ENCODE measurements around the gene IL17B. TPM values are rescaled to one million over a fixed set of nuclear protein-coding genes. Genes with fewer than 3 reads are reported as not detected.

IL17B gene
- total and polyA plus RNA-seq, 2 of the 13 experiments (the other 11 are each of a cell fraction or from before 2014, with no cell fraction given): 0.29 to 2.6 TPM

DNA sequence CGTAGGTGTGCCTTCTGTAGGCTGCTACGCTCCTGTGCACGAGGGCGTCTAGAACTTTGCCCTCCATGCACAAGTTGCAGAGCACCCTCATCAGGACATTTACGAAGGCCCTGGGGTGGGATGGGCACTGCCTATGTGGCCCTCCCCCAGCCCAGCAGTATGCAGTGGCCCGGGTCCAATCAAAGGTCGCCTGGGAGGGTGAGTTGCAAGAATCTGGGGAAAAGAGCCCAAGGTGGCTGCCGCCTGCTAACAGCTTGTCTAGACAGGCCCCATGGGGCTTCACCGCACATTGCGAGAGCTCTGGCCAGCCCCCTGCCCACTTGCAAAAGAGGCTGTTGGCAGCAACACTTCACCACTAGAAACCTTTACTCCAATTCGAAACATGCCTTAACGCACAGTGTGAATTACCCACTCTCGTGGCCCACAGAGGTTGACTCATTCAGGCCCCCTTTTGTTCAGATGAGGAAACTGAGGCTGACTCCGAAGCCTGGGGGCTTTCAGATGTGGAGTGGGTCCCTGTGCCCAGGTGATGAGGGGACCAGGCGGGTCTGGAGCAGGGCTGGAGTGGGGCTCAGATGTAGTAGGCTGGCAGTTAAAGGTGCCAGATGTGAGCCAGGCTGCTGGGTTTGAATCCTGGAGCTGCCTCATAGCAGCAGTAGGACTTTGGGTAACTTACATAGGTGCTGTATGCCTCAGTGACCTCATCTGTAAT lies 31.8 kb upstream of the IL17B start (continued):
- TF ChIP-seq, protein P1, sequence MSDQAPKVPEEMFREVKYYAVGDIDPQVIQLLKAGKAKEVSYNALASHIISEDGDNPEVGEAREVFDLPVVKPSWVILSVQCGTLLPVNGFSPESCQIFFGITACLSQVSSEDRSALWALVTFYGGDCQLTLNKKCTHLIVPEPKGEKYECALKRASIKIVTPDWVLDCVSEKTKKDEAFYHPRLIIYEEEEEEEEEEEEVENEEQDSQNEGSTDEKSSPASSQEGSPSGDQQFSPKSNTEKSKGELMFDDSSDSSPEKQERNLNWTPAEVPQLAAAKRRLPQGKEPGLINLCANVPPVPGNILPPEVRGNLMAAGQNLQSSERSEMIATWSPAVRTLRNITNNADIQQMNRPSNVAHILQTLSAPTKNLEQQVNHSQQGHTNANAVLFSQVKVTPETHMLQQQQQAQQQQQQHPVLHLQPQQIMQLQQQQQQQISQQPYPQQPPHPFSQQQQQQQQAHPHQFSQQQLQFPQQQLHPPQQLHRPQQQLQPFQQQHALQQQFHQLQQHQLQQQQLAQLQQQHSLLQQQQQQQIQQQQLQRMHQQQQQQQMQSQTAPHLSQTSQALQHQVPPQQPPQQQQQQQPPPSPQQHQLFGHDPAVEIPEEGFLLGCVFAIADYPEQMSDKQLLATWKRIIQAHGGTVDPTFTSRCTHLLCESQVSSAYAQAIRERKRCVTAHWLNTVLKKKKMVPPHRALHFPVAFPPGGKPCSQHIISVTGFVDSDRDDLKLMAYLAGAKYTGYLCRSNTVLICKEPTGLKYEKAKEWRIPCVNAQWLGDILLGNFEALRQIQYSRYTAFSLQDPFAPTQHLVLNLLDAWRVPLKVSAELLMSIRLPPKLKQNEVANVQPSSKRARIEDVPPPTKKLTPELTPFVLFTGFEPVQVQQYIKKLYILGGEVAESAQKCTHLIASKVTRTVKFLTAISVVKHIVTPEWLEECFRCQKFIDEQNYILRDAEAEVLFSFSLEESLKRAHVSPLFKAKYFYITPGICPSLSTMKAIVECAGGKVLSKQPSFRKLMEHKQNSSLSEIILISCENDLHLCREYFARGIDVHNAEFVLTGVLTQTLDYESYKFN (CRISPR knock-in tag; conservative IDR thresholded peaks at IDR 0.05): peak; percentile 44; the same call in 1 of the 2 replicates
- no peak for TF ChIP-seq HOXA9 (CRISPR knock-in tag; IDR thresholded peaks at IDR 0.05; ENCODE audit: borderline replicate concordance)
- no peak for TF ChIP-seq ZNF557 (CRISPR knock-in tag; IDR thresholded peaks at IDR 0.05)
- TF ChIP-seq, protein P2, sequence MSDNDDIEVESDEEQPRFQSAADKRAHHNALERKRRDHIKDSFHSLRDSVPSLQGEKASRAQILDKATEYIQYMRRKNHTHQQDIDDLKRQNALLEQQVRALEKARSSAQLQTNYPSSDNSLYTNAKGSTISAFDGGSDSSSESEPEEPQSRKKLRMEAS (IDR thresholded peaks at IDR 0.05): peak; percentile 32; the same call in 1 of the 2 replicates

DNA sequence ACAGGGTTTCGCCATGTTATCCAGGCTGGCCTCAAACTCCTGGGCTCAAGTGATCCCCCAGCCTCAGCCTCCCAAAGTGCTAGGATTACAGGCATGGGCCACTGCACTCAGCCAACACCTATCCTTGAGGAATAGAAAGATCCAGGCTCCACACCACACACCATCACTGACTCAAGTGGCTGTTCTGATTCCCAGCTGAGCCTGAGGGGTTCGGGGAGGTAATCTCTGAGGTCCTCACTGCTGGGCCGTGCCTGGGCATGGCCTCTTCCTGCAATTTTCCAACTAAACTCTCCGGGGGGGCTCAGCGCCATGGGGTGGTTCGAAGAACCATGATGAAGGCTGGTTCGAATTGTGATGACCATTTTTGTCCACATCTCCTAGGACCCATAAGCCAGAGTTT lies 31.0 kb upstream of the IL17B start:
- POLR2A ChIA-PET: interaction anchor here (0.6 kb wide), 1 partner anchor 25 kb away, joined by 3 read pairs; no protein-coding TSS in a partner anchor
- Histone ChIP-seq H3K27me3 (ENCODE audit: control insufficient read depth in 1 of 2, insufficient read depth in 2 of 2, low read length in 2 of 2) (peaks cover 0 to 14% of the 10 kb centered on the region in 2 experiments; a peak in 2 of 5 replicates), H3K4me3 (replicated peaks in 1 of 3; ENCODE audit: insufficient read depth in 1 of 3, low read depth in 2 of 3, low read length in 3 of 3) (no peak overlapping the region), H4K20me1 (ENCODE audit: insufficient read depth, low read length) (no peaks in the 10 kb centered on the region), H3K4me1 (ENCODE audit: insufficient read depth, low read length) (peaks cover 77% of the 10 kb centered on the region), H3K4me2 (ENCODE audit: low read depth, low read length) (peak overlapping the region; percentile 66; the same call in 1 of the 2 replicates), H3K79me2 (ENCODE audit: insufficient read depth, low read length) (no peaks in the 10 kb centered on the region), H2AFZ (ENCODE audit: low read length) (no peak overlapping the region), H3K9me3 (ENCODE audit: low read length) (no peaks in the 10 kb centered on the region), H3K9ac (ENCODE audit: insufficient read depth, low read depth, low read length) (no peak overlapping the region), H3K36me3 (replicated peaks in 1 of 2; ENCODE audit: control insufficient read depth in 1 of 2, insufficient read depth in 2 of 2, low read length in 2 of 2) (no peaks in the 10 kb centered on the region), H3K27ac (ENCODE audit: extremely low read length, insufficient read depth, low read length) (no peak overlapping the region)
- ATAC-seq: no peak
- FAIRE-seq: no peak
- DNase-seq (ENCODE audit: low spot score): no peak
- CTCF ChIA-PET (ENCODE audit: low intra/inter-chr PET ratio, low total read pairs): no interaction called here
- intact Hi-C loops (cut with micrococcal nuclease; ENCODE audit: unreplicated experiment) (no loop called here), in situ Hi-C loops (cut with HindIII; ENCODE audit: extremely low pct_ligation_motif_present, low pct_unique_long_range_greater_than_20kb) (no loop called here)
- WGBS (ENCODE audit: low lambda C conversion rate): 72% methylated on average over 6 of the region's 7 CpGs
- BruUV-seq (replicated peaks): no TSS peak
- no peak for TF ChIP-seq GTF3A (CRISPR knock-in tag; conservative IDR thresholded peaks at IDR 0.05)
- TF ChIP-seq SSRP1 (CRISPR knock-in tag; IDR thresholded peaks at IDR 0.05): no peak
- TF ChIP-seq PCBP2 (optimal IDR thresholded peaks at IDR 0.05; ENCODE audit: low read depth, low read length, poor library complexity, severe bottlenecking): no peak
- TF ChIP-seq MEF2D (CRISPR knock-in tag; IDR thresholded peaks at IDR 0.05): no peak
- no peak for TF ChIP-seq ATM (IDR thresholded peaks at IDR 0.05; ENCODE audit: borderline replicate concordance)
- TF ChIP-seq NFE2 (CRISPR knock-in tag; IDR thresholded peaks at IDR 0.05): no peak
- no peak for TF ChIP-seq ZNF746 (CRISPR knock-in tag; IDR thresholded peaks at IDR 0.05)
- TF ChIP-seq, protein P3, sequence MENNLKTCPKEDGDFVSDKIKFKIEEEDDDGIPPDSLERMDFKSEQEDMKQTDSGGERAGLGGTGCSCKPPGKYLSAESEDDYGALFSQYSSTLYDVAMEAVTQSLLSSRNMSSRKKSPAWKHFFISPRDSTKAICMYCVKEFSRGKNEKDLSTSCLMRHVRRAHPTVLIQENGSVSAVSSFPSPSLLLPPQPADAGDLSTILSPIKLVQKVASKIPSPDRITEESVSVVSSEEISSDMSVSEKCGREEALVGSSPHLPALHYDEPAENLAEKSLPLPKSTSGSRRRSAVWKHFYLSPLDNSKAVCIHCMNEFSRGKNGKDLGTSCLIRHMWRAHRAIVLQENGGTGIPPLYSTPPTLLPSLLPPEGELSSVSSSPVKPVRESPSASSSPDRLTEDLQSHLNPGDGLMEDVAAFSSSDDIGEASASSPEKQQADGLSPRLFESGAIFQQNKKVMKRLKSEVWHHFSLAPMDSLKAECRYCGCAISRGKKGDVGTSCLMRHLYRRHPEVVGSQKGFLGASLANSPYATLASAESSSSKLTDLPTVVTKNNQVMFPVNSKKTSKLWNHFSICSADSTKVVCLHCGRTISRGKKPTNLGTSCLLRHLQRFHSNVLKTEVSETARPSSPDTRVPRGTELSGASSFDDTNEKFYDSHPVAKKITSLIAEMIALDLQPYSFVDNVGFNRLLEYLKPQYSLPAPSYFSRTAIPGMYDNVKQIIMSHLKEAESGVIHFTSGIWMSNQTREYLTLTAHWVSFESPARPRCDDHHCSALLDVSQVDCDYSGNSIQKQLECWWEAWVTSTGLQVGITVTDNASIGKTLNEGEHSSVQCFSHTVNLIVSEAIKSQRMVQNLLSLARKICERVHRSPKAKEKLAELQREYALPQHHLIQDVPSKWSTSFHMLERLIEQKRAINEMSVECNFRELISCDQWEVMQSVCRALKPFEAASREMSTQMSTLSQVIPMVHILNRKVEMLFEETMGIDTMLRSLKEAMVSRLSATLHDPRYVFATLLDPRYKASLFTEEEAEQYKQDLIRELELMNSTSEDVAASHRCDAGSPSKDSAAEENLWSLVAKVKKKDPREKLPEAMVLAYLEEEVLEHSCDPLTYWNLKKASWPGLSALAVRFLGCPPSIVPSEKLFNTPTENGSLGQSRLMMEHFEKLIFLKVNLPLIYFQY (CRISPR knock-in tag; IDR thresholded peaks at IDR 0.05; ENCODE audit: borderline replicate concordance): no peak
- no peak for TF ChIP-seq ZNF83 (CRISPR knock-in tag; IDR thresholded peaks at IDR 0.05; ENCODE audit: borderline replicate concordance)
